GM19238 (cell line): ENCODE data around the gene MAD1L1.
A peak's percentile ranks its signal among the peaks of the same experiment; 100 is the strongest.

Experiments
- DNase-seq: peaks from one replicate; pipeline ENCODE4 v3.0.0; 2011; ENCODE audit warnings: low spot score; ENCODE audit not compliant: insufficient read length

The MAD1L1 gene

GRCh38 chr7:2242541-2243429, 10.0 kb upstream of the MAD1L1 start:
- no peak for DNase-seq

GRCh38 chr7:2241580-2242540, 9.1 kb upstream of the MAD1L1 start, which contains the start of the genes MRM2 and NUDT1:
Gene MRM2, minus strand, starts transcription at chr7:2242205. Its CDS starts 36 bp downstream, at chr7:2242169.
Gene NUDT1, plus strand, starts transcription at chr7:2242226. Its CDS starts 2,349 bp downstream, at chr7:2244575.
- peak; percentile 85 for DNase-seq

GRCh38 chr7:2239242-2239641, 6.5 kb upstream of the MAD1L1 start:
- no peak for DNase-seq

DNA sequence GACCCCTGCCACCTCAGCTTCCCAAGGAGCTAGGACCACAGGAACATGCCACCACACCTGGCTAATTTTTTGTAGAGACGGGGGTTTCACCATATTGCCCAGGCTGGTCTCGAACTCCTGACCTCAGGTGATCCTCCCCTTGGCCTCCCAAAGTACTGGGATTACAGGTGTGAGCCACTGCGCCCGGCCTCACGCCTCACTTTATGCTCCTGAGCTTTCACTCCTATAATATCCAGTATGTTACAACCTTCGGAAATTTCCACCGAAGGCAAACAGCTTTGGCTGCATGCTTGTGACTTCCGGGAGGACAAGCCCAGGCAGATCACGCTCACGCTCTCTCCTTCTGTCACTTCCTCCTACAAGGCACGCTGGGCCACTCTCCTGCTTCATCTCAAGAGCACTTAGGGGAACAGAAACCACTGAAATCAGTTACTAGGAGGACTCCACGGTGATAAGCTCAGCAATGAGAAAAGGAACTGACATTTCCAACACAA, 4.4 kb upstream of the MAD1L1 start:
- peak; percentile 80 for DNase-seq

GRCh38 chr7:2233926-2234325, 1.2 kb upstream of the MAD1L1 start:
- no peak for DNase-seq

- peak; percentile 61 for DNase-seq
These were observed 566 bp downstream of the MAD1L1 start for GRCh38 chr7:2231992-2232765.

GRCh38 chr7:2230882-2231281, 1.9 kb downstream of the MAD1L1 start:
- DNase-seq = no peak

DNA sequence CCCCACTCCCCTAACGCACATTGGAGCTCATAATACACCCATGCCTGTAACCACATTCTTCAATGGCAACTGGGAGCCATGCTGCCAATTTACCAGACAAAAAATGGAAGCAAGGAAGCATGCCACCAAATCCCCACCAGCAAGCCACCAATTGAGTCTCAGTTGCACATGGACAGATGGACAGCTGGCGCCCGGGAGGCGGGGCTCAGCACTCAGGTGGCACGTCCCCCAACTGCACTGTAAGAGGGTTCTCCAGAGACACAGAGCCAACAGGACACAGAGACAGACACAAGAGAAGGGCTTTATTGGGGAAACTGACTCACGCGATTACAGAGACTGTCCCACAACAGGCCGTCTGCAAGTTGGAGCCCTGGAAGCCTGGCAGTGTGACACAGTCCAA, 2.5 kb downstream of the MAD1L1 start:
- no peak for DNase-seq

DNA sequence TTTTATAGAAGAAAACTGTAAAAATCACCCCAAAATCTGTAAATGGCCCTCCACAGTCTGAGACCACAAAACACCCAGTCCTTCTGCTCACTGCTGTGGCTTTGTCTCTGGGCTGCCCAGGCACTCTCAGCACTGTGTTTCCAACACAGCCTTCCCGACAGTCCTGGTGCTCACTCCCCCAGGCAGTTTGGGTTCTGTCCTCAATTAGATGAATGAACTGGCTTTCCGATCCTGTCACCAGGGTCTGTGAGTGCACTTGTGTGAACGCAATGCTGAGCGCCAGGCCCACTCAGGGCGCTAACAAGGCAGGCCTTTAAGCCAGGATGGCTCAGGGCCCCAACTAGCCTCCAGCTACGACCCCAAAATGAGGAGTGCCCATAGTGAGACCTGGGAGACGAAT, 3.3 kb downstream of the MAD1L1 start:
- DNase-seq = no peak

DNA sequence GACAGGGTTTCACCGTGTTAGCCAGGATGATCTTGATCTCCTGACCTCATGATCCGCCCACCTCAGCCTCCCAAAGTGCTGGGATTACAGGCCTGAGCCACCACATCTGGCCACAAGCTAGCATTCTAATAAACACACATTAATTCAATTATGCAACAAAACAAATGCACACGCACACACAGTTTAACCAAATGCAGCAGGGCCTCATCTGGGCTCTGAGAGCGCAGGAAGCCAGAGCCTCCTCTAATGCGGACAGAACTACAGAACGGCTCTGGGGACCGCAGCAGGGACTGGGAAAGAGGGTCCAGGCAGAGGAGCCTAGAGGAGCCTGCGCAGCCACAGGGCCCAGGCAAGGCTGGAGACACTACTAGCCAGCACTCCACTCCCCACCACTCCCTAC, 3.8 kb downstream of the MAD1L1 start:
- no peak for DNase-seq

DNA sequence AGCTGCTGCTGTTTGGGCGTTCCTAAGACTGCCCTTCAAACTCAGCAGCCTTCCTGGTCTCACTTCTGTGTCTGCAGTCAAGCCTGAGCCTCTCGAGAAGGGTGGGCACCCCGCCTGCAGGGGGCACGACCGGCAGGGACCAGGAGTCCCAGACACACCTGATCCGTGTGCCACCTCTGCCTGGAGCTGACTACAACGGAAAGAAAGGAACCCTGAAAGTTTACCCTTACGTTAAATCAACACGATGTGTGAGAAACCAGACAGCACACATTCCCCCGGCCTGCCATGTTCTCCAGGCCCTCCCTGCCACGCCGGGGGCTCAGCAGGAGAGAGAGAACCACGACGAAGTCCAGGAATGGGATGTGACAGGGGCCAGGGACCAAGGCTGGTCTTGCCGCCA, 5.0 kb downstream of the MAD1L1 start:
- DNase-seq = no peak

DNA sequence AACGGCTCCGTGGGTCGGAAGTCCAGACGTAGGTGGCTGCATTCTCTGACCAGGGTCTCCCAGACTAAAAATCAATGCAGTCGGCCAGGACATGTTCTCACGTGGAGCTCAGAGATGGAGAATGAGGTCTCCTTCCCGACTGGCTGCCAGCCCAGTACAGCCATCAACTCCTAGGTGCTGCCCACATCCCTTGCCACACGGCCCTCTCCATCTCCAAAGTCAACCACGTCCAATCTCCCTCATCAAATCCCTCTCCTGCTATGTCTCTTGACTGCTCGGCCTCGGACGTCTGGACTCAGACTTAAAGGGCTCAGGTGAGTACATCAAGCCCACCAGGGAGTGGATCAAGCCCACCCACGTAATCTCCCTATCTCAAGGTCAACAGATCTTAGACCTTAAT, 6.9 kb downstream of the MAD1L1 start:
- DNase-seq = no peak

DNA sequence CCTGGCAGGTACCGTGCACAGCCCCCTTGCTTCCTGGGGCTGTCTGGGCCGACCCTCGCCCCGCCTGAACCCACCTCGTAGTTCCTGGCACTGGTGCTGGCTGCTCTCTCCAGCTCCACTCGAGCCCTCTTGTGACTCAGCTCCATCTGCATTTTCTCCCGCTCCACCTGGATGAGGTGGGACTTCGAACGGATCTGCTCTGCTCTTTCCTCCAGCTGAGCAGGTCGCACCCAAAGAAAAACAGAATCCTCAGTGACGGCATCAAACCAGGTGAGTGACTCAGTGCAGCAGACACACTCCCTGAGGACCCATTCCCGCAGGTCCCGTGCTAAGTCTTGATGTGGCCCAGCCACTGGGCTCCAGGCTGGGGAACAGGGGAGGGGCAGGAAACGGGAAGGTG, 7.4 kb downstream of the MAD1L1 start:
- no peak for DNase-seq

DNA sequence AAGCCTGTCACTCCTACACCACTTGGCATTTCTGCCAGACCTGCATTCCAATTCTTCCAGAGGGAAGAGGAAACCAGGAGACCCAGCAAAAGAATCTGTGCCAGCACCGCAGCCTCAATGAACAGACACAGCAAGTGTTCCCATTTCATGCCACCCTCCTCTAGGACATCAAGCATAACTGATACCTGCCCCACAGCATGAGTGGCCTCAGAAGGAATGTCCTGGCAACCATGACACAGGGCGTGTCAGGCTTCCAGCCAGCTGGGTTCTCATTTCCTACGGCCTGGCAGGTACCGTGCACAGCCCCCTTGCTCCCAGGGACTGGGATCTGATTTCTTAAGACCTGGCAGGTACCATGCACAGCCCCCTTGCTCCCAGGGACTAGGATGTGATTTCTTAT, 7.8 kb downstream of the MAD1L1 start:
- DNase-seq = no peak

- DNase-seq = no peak
These were observed 8.2 kb downstream of the MAD1L1 start for GRCh38 chr7:2224491-2224928.

- no peak for DNase-seq
These were observed 9.4 kb downstream of the MAD1L1 start for GRCh38 chr7:2223321-2223720.

GRCh38 chr7:2222516-2222915, 10.2 kb downstream of the MAD1L1 start:
- DNase-seq = no peak

DNA sequence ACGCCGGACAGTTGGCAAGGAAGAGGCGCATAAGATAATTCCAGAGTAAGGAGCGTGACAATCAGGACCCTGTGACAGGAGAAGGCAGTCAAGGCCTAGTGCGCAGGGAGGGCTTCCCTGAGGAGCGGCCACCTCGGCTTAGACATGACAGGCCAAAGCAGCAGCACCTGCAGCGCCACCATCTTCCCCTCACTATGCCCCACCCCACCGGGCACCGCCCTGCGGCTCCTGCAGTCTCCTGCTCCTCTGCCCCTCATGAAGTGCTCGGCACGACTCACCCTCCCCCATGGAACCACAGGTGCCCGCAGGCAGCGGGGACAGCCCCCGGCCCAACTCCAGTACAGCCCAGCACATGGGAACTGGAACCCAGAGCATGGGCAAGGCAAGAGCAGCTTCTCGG, 11.8 kb downstream of the MAD1L1 start:
- DNase-seq = no peak

DNA sequence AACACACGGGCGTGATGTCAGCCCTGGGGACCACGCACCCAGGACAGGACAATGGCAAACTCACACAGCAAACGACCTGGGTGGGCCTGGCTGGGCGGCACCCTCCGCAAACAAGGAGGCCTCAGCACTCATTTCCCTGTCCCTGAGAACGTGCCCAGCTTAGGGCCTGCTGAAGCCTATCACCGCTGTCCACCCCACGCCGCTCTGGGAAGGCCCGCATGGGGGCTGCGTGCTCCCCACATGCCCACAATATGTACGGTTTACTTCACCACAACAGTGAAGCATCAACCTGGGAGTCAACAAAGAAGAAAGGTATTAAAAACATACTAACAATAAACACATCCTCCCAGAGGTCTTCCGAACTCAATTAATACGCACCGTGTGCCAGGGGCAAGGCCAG, 12.2 kb downstream of the MAD1L1 start:
- DNase-seq = no peak

GRCh38 chr7:2220030-2220429, 12.7 kb downstream of the MAD1L1 start:
- no peak for DNase-seq

DNA sequence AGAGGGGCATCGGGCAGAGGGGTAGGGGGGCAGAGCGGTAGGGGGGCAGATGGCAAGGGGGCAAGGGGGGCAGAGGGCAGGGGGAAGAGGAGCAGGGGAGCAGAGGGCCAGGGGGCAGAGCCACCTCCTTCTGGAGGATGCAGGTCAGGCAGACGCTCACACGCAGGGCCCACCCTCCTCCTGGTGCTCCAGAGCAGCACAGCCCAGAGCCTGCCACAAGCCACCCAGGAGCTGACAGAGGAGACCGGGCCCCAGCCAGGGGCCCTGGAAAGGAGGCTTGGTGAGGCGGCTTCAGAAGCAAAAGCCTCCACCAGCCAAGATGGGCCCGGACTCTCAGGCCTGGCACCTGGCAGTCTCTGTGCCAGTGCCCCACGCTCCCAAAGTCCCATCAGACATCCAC, 13.1 kb downstream of the MAD1L1 start:
- DNase-seq = no peak
